Neural progenitor cell (in vitro differentiated cells): ENCODE measurements around the gene ADCYAP1. TPM values are rescaled to one million over a fixed set of nuclear protein-coding genes. Genes with fewer than 3 reads are reported as not detected.

ENCODE experiments used
- DNase-seq: peaks from one replicate; pipeline ENCODE4 v3.0.0-alpha.2; 2016; ENCODE audit warnings: low spot score
- H2AFZ ChIP-seq: fragments of 200-600 bp; sonication (generic); replicated peaks from 2 replicates; pipeline ENCODE4 v1.6.1; 2016; ENCODE audit warnings: antibody characterized with exemption
- H3F3A ChIP-seq: fragments of 200-600 bp; sonication (generic); 2 replicates; pipeline ENCODE4 v1.6.1; 2016; ENCODE audit warnings: antibody characterized with exemption, low read depth
- H3K27ac ChIP-seq: fragments of 200-600 bp; sonication (generic); 2 replicates; pipeline ENCODE4 v1.5.1; 2016; ENCODE audit warnings: mild to moderate bottlenecking
- H3K27me3 ChIP-seq: fragments of 200-600 bp; sonication (generic); 2 replicates; pipeline ENCODE4 v1.6.1; 2016; ENCODE audit warnings: mild to moderate bottlenecking, moderate library complexity
- H3K36me3 ChIP-seq: fragments of 200-600 bp; sonication (generic); 2 replicates; pipeline ENCODE4 v1.5.1; 2016
- H3K4me1 ChIP-seq: fragments of 200-600 bp; sonication (generic); 2 replicates; pipeline ENCODE4 v1.6.1; 2016; ENCODE audit warnings: mixed run types
- H3K4me2 ChIP-seq: fragments of 200-600 bp; sonication (generic); 2 replicates; pipeline ENCODE4 v1.6.1; 2016
- H3K4me3 ChIP-seq: fragments of 200-600 bp; sonication (generic); 2 replicates; pipeline ENCODE4 v1.5.1; 2016
- H3K79me2 ChIP-seq: fragments of 200-600 bp; sonication (generic); 2 replicates; pipeline ENCODE4 v1.6.1; 2016; ENCODE audit warnings: low read depth
- H3K9ac ChIP-seq: fragments of 200-600 bp; sonication (generic); 2 replicates; pipeline ENCODE4 v1.6.1; 2016
- H3K9me3 ChIP-seq: fragments of 200-600 bp; sonication (generic); 2 replicates; pipeline ENCODE4 v1.5.1; 2016; ENCODE audit warnings: low read depth
- H4K20me1 ChIP-seq: fragments of 200-600 bp; sonication (generic); 2 replicates; pipeline ENCODE4 v1.6.1; 2016; ENCODE audit warnings: low read depth
- H3K27ac Mint-ChIP-seq: 3 replicates; pipeline ENCODE4 v1.8.0; 2021; ENCODE audit warnings: mixed read lengths
- H3K27me3 Mint-ChIP-seq: 2 replicates; pipeline ENCODE4 v1.8.0; 2022; ENCODE audit warnings: low read depth, mild to moderate bottlenecking, inconsistent platforms, moderate library complexity, mixed read lengths; ENCODE audit not compliant: insufficient read depth
- H3K36me3 Mint-ChIP-seq: 3 replicates; pipeline ENCODE4 v1.8.0; 2021; ENCODE audit warnings: mixed read lengths
- H3K4me1 Mint-ChIP-seq: 3 replicates; pipeline ENCODE4 v1.8.0; 2021; ENCODE audit warnings: mixed read lengths
- H3K4me3 Mint-ChIP-seq: 3 replicates; pipeline ENCODE4 v1.8.0; 2021; ENCODE audit warnings: mild to moderate bottlenecking, moderate library complexity, mixed read lengths
- H3K9me3 Mint-ChIP-seq: 3 replicates; pipeline ENCODE4 v1.8.0; 2020; ENCODE audit warnings: mixed read lengths
- EZH2 ChIP-seq: fragments of 200-600 bp; sonication (generic); IDR thresholded peaks from 2 replicates; pipeline ENCODE4 v1.6.1; 2017; ENCODE audit warnings: antibody characterized with exemption, mild to moderate bottlenecking, moderate library complexity
- EZH2phosphoT487 ChIP-seq: fragments of 200-600 bp; sonication (generic); IDR thresholded peaks from 2 replicates; pipeline ENCODE4 v1.6.1; 2017; ENCODE audit warnings: antibody characterized with exemption
- total RNA-seq: library from RNA; depleted of rRNA; stranded (reverse); fragments of >200 nt; gene quantifications from 2 replicates; pipeline ENCODE4 v1.2.3, GENCODE V29; 2015; ENCODE audit warnings: low replicate concordance
- TF ChIP-seq, protein P1 (sequence below): fragments of 200-600 bp; sonication (generic); IDR thresholded peaks from 2 replicates; pipeline ENCODE4 v1.5.1; 2017; ENCODE audit warnings: antibody characterized with exemption, mild to moderate bottlenecking

Gene ADCYAP1
- total RNA-seq, 1 donor from 2014 or later = 0.04 TPM

DNA sequence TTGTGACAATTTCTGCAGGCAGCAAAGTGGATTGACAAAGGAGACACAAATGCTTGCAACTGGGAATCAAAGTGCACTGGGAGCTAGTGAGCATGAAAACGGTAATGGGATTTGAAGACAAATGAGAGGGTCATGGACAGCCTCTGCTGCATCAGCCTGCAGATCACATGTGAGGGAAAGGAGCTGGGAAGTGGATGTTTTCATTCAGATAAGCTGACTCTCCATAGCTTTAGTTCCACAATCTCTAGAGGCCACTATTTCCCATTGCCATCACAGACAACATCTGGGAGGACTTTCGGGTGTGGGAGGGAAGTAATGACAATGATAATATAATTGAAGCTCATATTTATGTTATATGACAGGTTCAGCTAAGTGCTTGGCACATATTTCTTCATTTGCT lies 28.4 kb downstream of the ADCYAP1 start:
- no peaks in the 10 kb centered on the region for H3K36me3 ChIP-seq
- no peaks in the 10 kb centered on the region for H3K27me3 Mint-ChIP-seq
- H3K4me1 Mint-ChIP-seq = peaks cover 25% of the 10 kb centered on the region
- H3K4me1 ChIP-seq = peaks cover 12% of the 10 kb centered on the region
- TF ChIP-seq EZH2 (no peak), EZH2phosphoT487 (no peak)
- TF ChIP-seq, protein P1, sequence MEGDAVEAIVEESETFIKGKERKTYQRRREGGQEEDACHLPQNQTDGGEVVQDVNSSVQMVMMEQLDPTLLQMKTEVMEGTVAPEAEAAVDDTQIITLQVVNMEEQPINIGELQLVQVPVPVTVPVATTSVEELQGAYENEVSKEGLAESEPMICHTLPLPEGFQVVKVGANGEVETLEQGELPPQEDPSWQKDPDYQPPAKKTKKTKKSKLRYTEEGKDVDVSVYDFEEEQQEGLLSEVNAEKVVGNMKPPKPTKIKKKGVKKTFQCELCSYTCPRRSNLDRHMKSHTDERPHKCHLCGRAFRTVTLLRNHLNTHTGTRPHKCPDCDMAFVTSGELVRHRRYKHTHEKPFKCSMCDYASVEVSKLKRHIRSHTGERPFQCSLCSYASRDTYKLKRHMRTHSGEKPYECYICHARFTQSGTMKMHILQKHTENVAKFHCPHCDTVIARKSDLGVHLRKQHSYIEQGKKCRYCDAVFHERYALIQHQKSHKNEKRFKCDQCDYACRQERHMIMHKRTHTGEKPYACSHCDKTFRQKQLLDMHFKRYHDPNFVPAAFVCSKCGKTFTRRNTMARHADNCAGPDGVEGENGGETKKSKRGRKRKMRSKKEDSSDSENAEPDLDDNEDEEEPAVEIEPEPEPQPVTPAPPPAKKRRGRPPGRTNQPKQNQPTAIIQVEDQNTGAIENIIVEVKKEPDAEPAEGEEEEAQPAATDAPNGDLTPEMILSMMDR = no peak
- H3K4me2 ChIP-seq = no peak overlapping the region
- no peaks in the 10 kb centered on the region for H4K20me1 ChIP-seq
- DNase-seq = no peak
- no peaks in the 10 kb centered on the region for H3K79me2 ChIP-seq
- H3F3A ChIP-seq = peaks cover 4% of the 10 kb centered on the region
- no peak overlapping the region for H3K27ac ChIP-seq
- no peaks in the 10 kb centered on the region for H3K9me3 Mint-ChIP-seq
- H3K4me3 ChIP-seq = no peak overlapping the region
- no peak overlapping the region for H3K9ac ChIP-seq
- no peak overlapping the region for H3K4me3 Mint-ChIP-seq
- no peaks in the 10 kb centered on the region for H3K36me3 Mint-ChIP-seq
- H3K9me3 ChIP-seq = no peaks in the 10 kb centered on the region
- H2AFZ ChIP-seq = no peak overlapping the region
- peak overlapping the region; percentile 21 for H3K27ac Mint-ChIP-seq
- H3K27me3 ChIP-seq = no peaks in the 10 kb centered on the region

DNA sequence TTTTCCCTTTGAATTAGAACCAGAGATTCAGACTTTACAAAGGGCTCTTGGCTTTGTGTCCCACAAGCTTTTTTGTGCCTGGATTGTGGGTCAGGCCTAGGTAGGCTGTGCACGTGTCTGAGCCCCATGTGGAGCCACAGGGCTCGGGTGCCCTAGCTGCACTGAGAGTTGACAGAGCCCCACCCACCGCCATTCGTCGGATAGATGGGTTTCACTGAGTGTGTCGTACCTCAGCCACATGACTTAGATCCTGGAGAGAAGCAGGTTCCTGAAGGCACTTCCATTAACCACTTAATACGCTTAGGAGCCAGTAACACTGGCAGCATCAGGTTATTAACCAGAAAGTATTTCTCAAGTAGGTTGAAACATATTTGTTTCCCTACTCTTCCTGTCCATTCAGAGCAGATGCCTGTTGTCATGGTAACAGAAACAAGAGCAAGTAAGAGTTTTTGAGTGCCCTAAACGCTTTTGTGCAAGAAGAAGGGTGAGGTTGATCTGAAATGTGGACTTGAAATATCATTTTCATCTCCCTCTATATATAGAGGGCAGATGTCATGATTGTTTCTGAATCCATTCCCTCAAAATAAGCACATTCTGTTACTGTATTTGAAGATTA lies 30.0 kb downstream of the ADCYAP1 start:
- TF ChIP-seq EZH2 = no peak
- TF ChIP-seq, protein P1 = no peak
- TF ChIP-seq EZH2phosphoT487 = no peak
- no peaks in the 10 kb centered on the region for H3K9me3 ChIP-seq
- H3K27me3 Mint-ChIP-seq = no peaks in the 10 kb centered on the region
- no peak overlapping the region for H3K4me3 Mint-ChIP-seq
- no peak overlapping the region for H3K4me3 ChIP-seq
- H3K4me1 ChIP-seq = peaks cover 12% of the 10 kb centered on the region
- H3K9me3 Mint-ChIP-seq = no peaks in the 10 kb centered on the region
- DNase-seq = peak; percentile 30
- no peaks in the 10 kb centered on the region for H3K27me3 ChIP-seq
- H3K4me1 Mint-ChIP-seq = peaks cover 25% of the 10 kb centered on the region
- no peaks in the 10 kb centered on the region for H4K20me1 ChIP-seq
- H3K4me2 ChIP-seq = no peak overlapping the region
- no peaks in the 10 kb centered on the region for H3K36me3 ChIP-seq
- H3K27ac ChIP-seq = no peak overlapping the region
- no peak overlapping the region for H3K9ac ChIP-seq
- H3F3A ChIP-seq = peaks cover 4% of the 10 kb centered on the region
- no peaks in the 10 kb centered on the region for H3K36me3 Mint-ChIP-seq
- H3K27ac Mint-ChIP-seq = peak overlapping the region; percentile 39
- H2AFZ ChIP-seq = no peak overlapping the region
- no peaks in the 10 kb centered on the region for H3K79me2 ChIP-seq

DNA sequence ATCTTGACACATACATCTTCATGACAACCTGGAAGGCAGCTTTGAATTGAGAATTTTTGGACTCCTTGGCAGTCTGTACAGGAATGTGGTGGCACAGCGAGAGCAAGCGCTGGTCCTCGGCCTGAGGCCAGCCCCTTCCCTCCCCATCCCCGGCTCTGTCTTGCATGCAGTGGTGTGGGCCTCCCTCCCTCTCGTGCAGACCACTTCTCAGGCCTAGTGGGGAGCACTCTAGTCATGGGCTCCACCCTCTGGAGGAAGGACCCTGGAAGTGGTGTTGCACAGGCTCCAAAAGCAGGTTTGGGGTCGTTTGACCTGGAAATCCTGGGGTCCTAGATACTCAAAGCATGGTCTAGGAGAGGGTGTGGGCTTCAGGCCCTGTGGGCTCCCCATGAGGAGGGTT lies 32.3 kb downstream of the ADCYAP1 start:
- Histone ChIP-seq H3K4me1 (peaks cover 12% of the 10 kb centered on the region), H2AFZ (no peak overlapping the region), H3K4me3 (no peak overlapping the region), H3K9me3 (no peaks in the 10 kb centered on the region), H3F3A (peaks cover 4% of the 10 kb centered on the region), H4K20me1 (no peaks in the 10 kb centered on the region), H3K9ac (no peak overlapping the region), H3K27me3 (no peaks in the 10 kb centered on the region), H3K79me2 (no peaks in the 10 kb centered on the region), H3K36me3 (no peaks in the 10 kb centered on the region), H3K4me2 (no peak overlapping the region), H3K27ac (no peak overlapping the region)
- no peak for TF ChIP-seq EZH2phosphoT487
- TF ChIP-seq EZH2 = no peak
- TF ChIP-seq, protein P1 = no peak
- H3K9me3 Mint-ChIP-seq = no peaks in the 10 kb centered on the region
- H3K27ac Mint-ChIP-seq = no peak overlapping the region
- no peak for DNase-seq
- H3K27me3 Mint-ChIP-seq = peaks cover 2% of the 10 kb centered on the region
- no peaks in the 10 kb centered on the region for H3K36me3 Mint-ChIP-seq
- peaks cover 21% of the 10 kb centered on the region for H3K4me1 Mint-ChIP-seq
- H3K4me3 Mint-ChIP-seq = no peak overlapping the region
